GM21717 (cell line): ENCODE data around the gene MTUS2.
"Not testable (repeated sequence)": the region's sequence is repeated elsewhere in the genome, so short reads cannot be mapped to it uniquely, and the experiment has no call there.

ENCODE experiments used
- ATAC-seq: cut with Tn5 transposase; IDR thresholded peaks from one replicate; pipeline ENCODE4 v1.9.1; 2021; ENCODE audit warnings: mild to moderate bottlenecking, moderate library complexity; ENCODE audit not compliant: unreplicated experiment

Gene MTUS2

GRCh38 chr13:29382021-29382420 is 561.9 kb downstream of the MTUS2 start:
- ATAC-seq: no peak

- no peak for ATAC-seq
Observed at GRCh38 chr13:29383476-29383875, 563.3 kb downstream of the MTUS2 start.

GRCh38 chr13:29384466-29384865 is 564.3 kb downstream of the MTUS2 start:
- no peak for ATAC-seq

DNA sequence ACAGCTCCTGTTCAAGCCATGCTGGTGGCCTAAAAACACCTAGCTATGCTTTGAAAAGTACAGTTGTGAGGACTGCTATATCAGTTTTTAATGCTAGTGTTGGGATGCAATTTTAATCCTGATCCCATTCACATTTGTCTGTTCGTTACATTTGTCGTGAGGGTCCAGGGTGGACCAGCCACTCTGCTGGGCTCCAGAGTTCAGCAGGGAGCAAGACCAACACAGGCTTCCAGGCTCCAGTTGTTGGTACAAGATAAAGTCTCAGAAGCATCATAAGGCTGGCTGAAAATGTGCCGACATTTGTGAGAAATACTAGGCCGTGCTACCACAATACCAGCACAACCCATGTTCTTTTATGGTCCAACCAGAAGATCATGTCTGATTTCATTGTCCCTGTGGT is 564.7 kb downstream of the MTUS2 start:
- no peak for ATAC-seq

DNA sequence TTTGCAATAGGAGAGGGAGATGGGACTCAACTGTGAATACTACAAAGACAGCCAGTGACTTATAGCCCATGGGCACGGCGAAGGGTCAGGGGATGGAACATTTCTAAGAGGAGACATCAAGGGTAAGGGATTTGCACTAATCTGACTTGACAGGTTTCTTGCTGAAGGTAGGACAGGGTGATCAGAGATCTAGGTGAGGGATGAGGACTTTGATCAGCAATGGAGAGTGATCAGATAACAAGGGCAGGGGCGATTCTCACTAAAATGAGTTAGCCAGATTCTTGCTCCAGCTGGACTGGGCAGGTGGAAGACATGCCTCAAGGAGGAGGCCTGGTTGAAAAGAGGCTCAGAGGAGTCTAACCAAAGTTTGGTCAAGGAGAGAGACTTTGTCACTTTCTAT is 566.1 kb downstream of the MTUS2 start:
- no peak for ATAC-seq

GRCh38 chr13:29390598-29390997 is 570.5 kb downstream of the MTUS2 start:
- ATAC-seq: not testable (repeated sequence)

DNA sequence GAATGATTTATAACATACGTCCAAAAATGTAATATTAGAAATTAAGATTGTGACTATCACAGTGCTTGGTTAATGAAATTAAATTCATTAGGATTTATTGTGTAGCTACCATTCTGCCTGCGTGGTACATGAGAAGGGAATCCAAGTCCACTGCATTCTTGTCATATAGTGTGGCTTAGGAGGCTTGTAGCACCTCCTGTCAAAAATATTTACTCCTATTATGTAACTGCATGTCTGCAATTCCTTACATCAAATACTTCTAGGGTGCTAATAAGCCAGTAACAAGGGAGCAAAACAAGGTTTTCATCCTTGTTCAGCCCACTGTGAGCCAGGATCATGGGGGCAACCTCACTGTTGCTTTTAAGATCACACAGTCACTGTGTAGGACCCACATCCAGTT is 576.3 kb downstream of the MTUS2 start:
- ATAC-seq: no peak

- no peak for ATAC-seq
Observed at GRCh38 chr13:29397265-29397664, 577.1 kb downstream of the MTUS2 start.

DNA sequence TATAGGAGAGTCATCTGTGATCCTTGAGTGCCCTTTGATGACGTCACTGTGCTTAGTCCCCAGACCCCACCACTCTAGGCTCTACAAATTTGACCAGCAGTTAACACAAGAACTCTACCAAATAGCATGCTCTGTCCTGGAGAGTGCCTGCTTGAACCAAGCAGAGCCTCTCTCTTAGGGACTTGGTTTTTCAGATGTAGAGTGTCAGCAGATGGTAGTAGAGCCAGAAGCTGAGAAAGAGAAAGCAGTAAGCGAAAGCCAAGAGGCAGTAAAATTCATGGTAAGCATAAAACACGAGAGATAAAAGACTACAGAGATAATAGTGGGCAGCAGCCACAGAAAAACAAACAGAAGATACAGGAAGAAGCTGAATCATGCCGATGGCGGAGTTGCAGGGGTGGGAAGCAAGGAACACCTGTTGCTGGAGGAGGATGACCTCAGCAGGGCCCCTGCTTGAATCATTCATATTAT is 582.1 kb downstream of the MTUS2 start:
- ATAC-seq: no peak

- no peak for ATAC-seq
Observed at GRCh38 chr13:29405401-29405800, 585.3 kb downstream of the MTUS2 start.

- no peak for ATAC-seq
Observed at GRCh38 chr13:29411481-29411880, 591.3 kb downstream of the MTUS2 start.

DNA sequence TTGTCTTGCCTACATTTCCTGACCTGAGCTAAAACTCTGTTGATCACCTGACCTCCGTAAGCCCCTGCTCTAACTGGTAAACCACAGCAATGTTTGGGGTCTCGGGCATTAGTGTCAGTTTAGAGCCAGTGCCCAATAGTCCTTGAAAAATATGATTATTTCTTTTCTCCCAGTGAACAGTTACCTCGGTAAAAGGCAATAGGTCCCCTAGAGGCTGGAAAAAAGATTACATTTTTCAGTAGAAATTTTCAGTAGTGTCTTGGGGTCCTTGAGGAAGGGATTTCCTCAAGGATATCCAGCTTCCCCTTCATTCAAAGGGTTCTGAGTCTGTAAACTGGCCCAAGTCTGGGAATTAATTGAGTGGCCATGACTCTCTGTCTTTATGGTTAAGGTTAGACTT is 597.9 kb downstream of the MTUS2 start:
- no peak for ATAC-seq

GRCh38 chr13:29421118-29421517 is 601.0 kb downstream of the MTUS2 start:
- ATAC-seq: no peak

DNA sequence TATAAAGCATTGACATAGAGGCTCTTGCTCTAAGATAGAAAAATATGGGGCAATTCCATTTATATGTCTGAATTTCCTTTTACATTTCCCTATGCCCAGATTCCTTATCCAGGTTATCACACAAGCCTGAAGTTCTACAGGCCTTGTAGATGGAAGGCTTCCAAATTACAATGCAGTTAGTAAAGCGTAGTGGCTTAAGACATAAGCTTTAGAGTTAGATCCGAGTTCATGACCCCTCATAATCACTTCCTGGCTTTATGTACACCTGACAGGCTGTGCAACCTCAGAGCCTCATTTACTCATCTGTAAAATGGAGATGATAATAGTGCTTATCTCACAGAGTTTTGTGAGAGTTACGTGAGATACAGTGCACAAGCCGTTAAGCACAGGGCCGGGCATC is 601.9 kb downstream of the MTUS2 start:
- ATAC-seq: no peak

- ATAC-seq: no peak
Observed at GRCh38 chr13:29423050-29423449, 602.9 kb downstream of the MTUS2 start.

DNA sequence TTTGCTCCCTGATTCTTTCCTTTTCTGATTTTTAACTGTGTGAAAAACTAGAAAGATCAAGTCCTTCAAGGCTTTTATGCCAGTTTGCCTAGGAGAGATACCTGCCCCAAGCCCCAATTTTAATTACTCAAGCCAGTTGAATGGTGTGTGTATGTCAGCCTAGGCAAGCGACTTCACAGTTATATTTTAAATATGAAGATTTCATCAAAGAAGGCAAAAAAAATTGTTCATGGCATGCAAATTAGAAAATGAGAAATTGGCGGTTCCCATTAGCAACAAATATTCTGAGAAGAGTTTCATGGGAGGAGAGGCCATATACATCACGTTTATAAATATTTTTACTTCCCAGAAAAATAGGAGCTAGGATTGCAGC is 607.8 kb downstream of the MTUS2 start:
- no peak for ATAC-seq

- no peak for ATAC-seq
Observed at GRCh38 chr13:29428310-29429181, 608.4 kb downstream of the MTUS2 start.

DNA sequence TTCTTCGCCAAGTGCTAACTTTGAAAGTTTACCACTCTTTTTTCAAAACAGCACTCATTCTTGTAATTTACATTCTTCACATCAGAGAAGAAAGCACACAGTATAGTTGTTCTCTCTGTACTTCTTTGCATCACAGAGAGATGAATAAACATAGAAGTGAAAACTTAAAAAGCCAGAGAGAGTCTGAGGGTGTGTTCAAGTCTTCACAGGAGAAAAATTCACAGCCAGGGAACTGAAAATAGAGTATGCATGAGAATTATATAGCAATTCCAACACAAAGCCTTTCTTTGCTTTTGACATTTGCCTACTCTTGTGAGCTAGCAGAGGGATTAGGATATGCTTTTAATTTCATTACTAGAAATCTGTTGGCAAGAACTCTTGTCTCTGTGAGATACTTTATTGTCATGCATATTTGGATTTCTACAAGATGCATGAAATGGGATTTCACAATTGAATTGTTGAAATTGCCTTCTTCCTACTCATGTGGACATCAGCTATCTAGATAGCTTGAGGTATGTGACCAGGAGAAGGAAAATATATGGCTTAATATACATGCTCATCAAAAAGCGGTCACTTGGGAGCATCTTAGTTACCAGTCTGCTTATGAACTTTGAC is 609.3 kb downstream of the MTUS2 start:
- ATAC-seq: no peak

DNA sequence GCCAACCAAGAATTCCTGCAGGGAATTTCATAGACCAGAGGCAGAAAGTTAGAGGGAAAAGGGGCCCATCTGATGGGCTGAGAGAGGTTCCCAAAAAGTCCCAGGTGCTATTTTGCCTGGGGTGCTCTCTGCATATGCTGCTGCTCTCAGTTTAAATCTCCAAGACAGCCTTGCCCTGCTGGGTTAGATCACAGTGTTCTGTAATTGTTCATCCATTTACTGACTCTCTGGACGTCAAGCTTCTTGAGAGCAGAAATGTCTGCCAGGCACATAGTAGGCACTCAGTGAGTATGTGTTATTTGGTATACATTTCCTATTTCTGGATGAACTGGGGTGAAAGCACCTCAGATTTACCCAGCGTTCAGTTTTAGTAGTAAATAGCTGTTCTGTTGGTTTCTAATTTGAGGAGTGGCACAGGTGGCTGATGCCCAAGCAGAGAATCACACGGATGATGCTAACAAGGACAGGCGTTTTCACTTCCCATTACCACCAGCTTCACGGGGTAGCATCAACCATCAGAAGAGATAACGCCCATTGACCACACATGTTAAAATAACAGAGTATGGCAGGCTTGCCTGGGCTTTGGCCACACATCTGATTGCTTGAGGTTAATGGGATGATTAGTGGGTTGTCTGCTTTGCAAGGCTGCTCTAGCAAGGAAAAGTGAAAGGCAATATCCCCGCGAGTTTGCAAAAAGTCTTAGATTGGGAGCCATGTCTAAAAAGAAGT is 614.2 kb downstream of the MTUS2 start:
- ATAC-seq: no peak

DNA sequence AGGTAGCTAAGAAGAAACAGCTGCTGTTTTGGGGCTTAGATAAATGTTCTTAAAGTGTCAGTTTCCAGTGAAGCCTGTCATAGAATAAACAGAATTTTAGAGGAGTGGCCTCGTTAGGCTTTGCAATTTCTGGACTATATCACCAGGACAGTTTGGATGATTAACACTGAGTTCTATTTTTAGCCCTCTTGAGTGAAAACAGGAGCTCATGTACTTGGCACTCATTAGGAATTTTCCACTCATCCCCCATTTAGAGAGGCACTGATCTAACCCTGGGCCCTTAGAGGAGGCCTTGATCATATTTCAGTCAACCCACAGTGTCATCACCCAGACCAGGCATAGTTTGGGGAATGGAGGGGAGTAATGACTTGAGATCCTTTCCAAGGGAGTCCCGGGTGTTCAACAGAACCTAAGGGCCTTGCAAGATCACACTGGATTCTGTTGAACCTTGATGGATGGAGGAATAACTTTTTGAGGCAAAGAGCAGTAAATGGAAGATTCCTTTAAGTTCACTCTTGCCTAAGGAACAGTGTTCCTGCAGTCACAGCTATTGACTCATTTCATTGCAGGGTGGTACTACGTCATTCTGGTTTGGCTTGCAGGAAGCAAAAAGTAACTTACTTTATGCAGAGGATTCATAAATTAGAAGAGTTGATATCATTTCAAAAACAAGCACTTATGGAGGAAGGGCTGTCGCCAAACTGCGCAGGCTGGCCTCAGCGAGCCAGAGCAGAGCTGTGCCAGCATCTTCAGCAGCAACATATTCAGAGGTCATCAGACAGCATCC is 615.2 kb downstream of the MTUS2 start:
- no peak for ATAC-seq

DNA sequence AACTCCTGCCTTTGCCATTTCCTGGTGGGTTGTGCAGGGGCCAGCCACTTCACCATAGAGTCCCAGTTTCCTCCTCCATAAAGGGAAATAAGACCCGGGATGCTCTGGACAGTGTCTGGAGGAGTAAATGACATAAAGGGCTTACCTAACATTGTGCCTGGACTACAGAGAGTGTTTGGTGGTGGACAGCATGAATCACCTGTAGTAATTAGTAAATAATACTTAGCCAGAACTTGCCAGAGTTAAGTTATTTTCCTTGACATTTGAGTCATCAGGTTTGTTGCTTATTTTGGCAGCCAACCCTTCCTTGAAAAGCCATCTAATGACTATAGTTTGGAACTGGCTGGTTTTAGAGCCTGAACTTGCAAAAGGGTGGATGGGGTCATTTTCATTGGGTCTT is 616.2 kb downstream of the MTUS2 start:
- no peak for ATAC-seq
